HepG2 (cell line): ENCODE measurements around the gene FBXW12. TPM values are rescaled to one million over a fixed set of nuclear protein-coding genes. Genes with fewer than 3 reads are reported as not detected.

Experiments
- ATAC-seq: fragments of 200-7000 bp; cut with Tn5 transposase; 3 replicates; pipeline ENCODE4 v1.9.1; 2020; ENCODE audit warnings: mild to moderate bottlenecking, moderate library complexity
- BruUV-seq: library from RNA; stranded (reverse); fragments of 400-500 nt; replicated peaks from 2 replicates; lab custom pipeline; 2021; lab: Mats Ljungman, UMichigan
- CTCF ChIA-PET: fragments of 300-600 bp; formaldehyde crosslinking; extraction: SDS; loops from one replicate; lab custom pipeline; 2021; ENCODE audit warnings: low total read pairs, inconsistent platforms, low intra/inter-chr PET ratio; lab: Yijun Ruan, JAX
- POLR2A ChIA-PET: fragments of 350-600 bp; sonication (Branson Sonifier 250); formaldehyde crosslinking; loops from one replicate; lab custom pipeline; 2020; ENCODE audit warnings: antibody characterized with exemption, inconsistent platforms; lab: Yijun Ruan, JAX
- DNase-seq: peaks from one replicate; pipeline ENCODE4 v3.0.0-alpha.2; 2015; ENCODE audit warnings: low spot score
- FAIRE-seq: peaks from 3 replicates; lab custom pipeline; 2011; peaks lifted over from hg19 to GRCh38; lab: Jason Lieb, UNC
- H2AFZ ChIP-seq: one replicate; pipeline ENCODE4 v1.6.1; 2011; ENCODE audit warnings: low read length, inconsistent platforms
- H3K27ac ChIP-seq: fragments of 300-600 bp; 3 replicates; pipeline ENCODE4 v1.8.0; 2011; ENCODE audit warnings: mixed run types, mild to moderate bottlenecking, mixed read lengths, low read length, inconsistent platforms; ENCODE audit not compliant: insufficient read depth; ENCODE audit errors: extremely low read length
- H3K27me3 ChIP-seq, 2 experiments: fragments of 200-600 bp in 1 of 2; 2 replicates in 1 of 2; 3 replicates in 1 of 2; pipeline versions ENCODE4 v1.6.0 to v1.8.0; 2011; ENCODE audit warnings: low read length in 2 of 2, mild to moderate bottlenecking in 2 of 2, moderate library complexity in 2 of 2, inconsistent platforms in 1 of 2; ENCODE audit not compliant: insufficient read depth in 2 of 2, control insufficient read depth in 1 of 2
- H3K36me3 ChIP-seq, 2 experiments: fragments of 200-600 bp in 1 of 2; replicated peaks in 1 of 2; 2 replicates in 1 of 2; 3 replicates in 1 of 2; pipeline versions ENCODE4 v1.5.1 to v1.8.0; 2011; ENCODE audit warnings: low read length in 2 of 2, inconsistent platforms in 1 of 2; ENCODE audit not compliant: insufficient read depth in 2 of 2, control insufficient read depth in 1 of 2
- H3K4me1 ChIP-seq: 2 replicates; pipeline ENCODE4 v1.5.1; 2012; ENCODE audit warnings: low read length, inconsistent platforms; ENCODE audit not compliant: insufficient read depth
- H3K4me2 ChIP-seq: 2 replicates; pipeline ENCODE4 v1.6.0; 2011; ENCODE audit warnings: low read depth, low read length, inconsistent platforms
- H3K4me3 ChIP-seq, 3 experiments: fragments of 200-600 bp in 1 of 3; sonication (generic), shearing (Covaris generic) in 1 of 3; replicated peaks in 1 of 3; 2 replicates each; pipeline ENCODE4 v1.5.1; 2011 to 2016; ENCODE audit warnings: low read length in 3 of 3, inconsistent platforms in 2 of 3, low read depth in 2 of 3, mild to moderate bottlenecking in 2 of 3, control low read depth in 1 of 3, mixed read lengths in 1 of 3; ENCODE audit not compliant: insufficient read depth in 1 of 3
- H3K79me2 ChIP-seq: one replicate; pipeline ENCODE4 v1.6.1; 2011; ENCODE audit warnings: low read length, inconsistent platforms; ENCODE audit not compliant: insufficient read depth
- H3K9ac ChIP-seq: 2 replicates; pipeline ENCODE4 v1.6.0; 2011; ENCODE audit warnings: mild to moderate bottlenecking, low read depth, low read length, inconsistent platforms; ENCODE audit not compliant: insufficient read depth
- H3K9me3 ChIP-seq: 2 replicates; pipeline ENCODE4 v1.5.1; 2012; ENCODE audit warnings: mild to moderate bottlenecking, low read length
- H4K20me1 ChIP-seq: 2 replicates; pipeline ENCODE4 v1.6.0; 2011; ENCODE audit warnings: inconsistent platforms, mild to moderate bottlenecking, low read length, moderate library complexity; ENCODE audit not compliant: insufficient read depth
- GABPB1 ChIP-seq: IDR thresholded peaks from 2 replicates; pipeline ENCODE4 v1.6.1; 2016; ENCODE audit warnings: mild to moderate bottlenecking, missing genetic modification reagents, moderate library complexity, missing compliant biosample characterization
- GPBP1L1 ChIP-seq: sonication (generic); formaldehyde crosslinking; IDR thresholded peaks from 2 replicates; pipeline ENCODE4 v1.5.0; 2020; ENCODE audit warnings: mild to moderate bottlenecking, missing genetic modification reagents
- MED13 ChIP-seq: sonication (generic); formaldehyde crosslinking; IDR thresholded peaks from 2 replicates; pipeline ENCODE4 v1.5.0; 2020; ENCODE audit warnings: missing genetic modification reagents
- MTA1 ChIP-seq: sonication (generic); formaldehyde crosslinking; IDR thresholded peaks from 2 replicates; pipeline ENCODE4 v1.4.0; 2020; ENCODE audit warnings: missing genetic modification reagents, mild to moderate bottlenecking, borderline replicate concordance
- WGBS: methylation state at CpG from one replicate; pipeline ENCODE4 v1.1.6; 2017; ENCODE audit warnings: low lambda C conversion rate; 5-methylcytosine and 5-hydroxymethylcytosine counted together
- in situ Hi-C: cut with HindIII; loops from 2 replicates; pipeline ENCODE4 v1.10.0; 2017; ENCODE audit warnings: low pct_unique_long_range_greater_than_20kb; ENCODE audit not compliant: extremely low pct_ligation_motif_present
- intact Hi-C: fragments of 100-400 bp; cut with micrococcal nuclease; formaldehyde crosslinking; loops from one replicate; pipeline ENCODE4 v1.10.0; 2022; ENCODE audit not compliant: unreplicated experiment
- polyA plus RNA-seq, 8 experiments: library from polyadenylated mRNA; depleted of rRNA in 3 of 8; stranded (reverse) in 7 of 8; unstranded in 1 of 8; fragments of >200 nt; fragmentation: Illumina TruSeq in 4 of 8; extraction: Trizol in 4 of 8; gene quantifications; 2 replicates each; pipeline versions ENCODE4 v1.2.1 to v1.2.3, GENCODE V29; 2011 to 2016; ENCODE audit warnings: low read depth in 4 of 8, missing spikeins in 1 of 8, mixed read lengths in 1 of 8; ENCODE audit not compliant: insufficient read depth in 1 of 8
- total RNA-seq, 5 experiments: library from RNA; depleted of rRNA; stranded (reverse); fragments of >200 nt; fragmentation: Illumina TruSeq; extraction: Trizol; gene quantifications; 2 replicates each; pipeline ENCODE4 v1.2.3, GENCODE V29; 2016; ENCODE audit warnings: low read depth in 1 of 5
- TF ChIP-seq, protein P1 (sequence below): sonication (generic); formaldehyde crosslinking; IDR thresholded peaks from 2 replicates; pipeline ENCODE4 v1.5.1; 2020; ENCODE audit warnings: missing genetic modification reagents, mild to moderate bottlenecking, borderline replicate concordance

Gene FBXW12
- total and polyA plus RNA-seq, 2 of the 13 experiments (the other 11 are each of a cell fraction or from before 2014, with no cell fraction given) = not detected

GRCh38 chr3:48423241-48423882, 51.3 kb downstream of the FBXW12 start:
- in situ Hi-C loops = no loop called here
- ChIA-PET CTCF (interaction anchor here (2.0 kb wide), 1 partner anchor 13 kb away, joined by 16 read pairs; no protein-coding TSS in a partner anchor), POLR2A (interaction anchor here (1.4 to 11.1 kb wide), 5 partner anchors 7 to 22 kb away, joined by 5 to 130 read pairs (median 10); partner anchors contain the start of genes CCDC51, PLXNB1 and TMA7)
- no peak overlapping the region for H3K27ac ChIP-seq
- no TSS peak for BruUV-seq
- no peak overlapping the region for H3K9ac ChIP-seq
- peaks cover 65% of the 10 kb centered on the region for H3K4me1 ChIP-seq
- TF ChIP-seq GPBP1L1 (CRISPR knock-in tag) (no peak), GABPB1 (peak; percentile 16; the same call in 1 of the 2 replicates)
- intact Hi-C loops = no loop called here
- 97% methylated on average over 13 of the region's 25 CpGs for WGBS
- peaks cover 69% of the 10 kb centered on the region for H3K79me2 ChIP-seq
- H3K36me3 ChIP-seq = peaks cover 51 to 72% of the 10 kb centered on the region in 2 experiments
- H3K27me3 ChIP-seq = no peaks in the 10 kb centered on the region
- no peaks in the 10 kb centered on the region for H3K9me3 ChIP-seq
- FAIRE-seq (no peak), DNase-seq (no peak), ATAC-seq (no peak)
- no peak overlapping the region for H3K4me2 ChIP-seq
- no peak overlapping the region for H3K4me3 ChIP-seq
- no peak overlapping the region for H2AFZ ChIP-seq
- H4K20me1 ChIP-seq = peaks cover 81% of the 10 kb centered on the region

DNA sequence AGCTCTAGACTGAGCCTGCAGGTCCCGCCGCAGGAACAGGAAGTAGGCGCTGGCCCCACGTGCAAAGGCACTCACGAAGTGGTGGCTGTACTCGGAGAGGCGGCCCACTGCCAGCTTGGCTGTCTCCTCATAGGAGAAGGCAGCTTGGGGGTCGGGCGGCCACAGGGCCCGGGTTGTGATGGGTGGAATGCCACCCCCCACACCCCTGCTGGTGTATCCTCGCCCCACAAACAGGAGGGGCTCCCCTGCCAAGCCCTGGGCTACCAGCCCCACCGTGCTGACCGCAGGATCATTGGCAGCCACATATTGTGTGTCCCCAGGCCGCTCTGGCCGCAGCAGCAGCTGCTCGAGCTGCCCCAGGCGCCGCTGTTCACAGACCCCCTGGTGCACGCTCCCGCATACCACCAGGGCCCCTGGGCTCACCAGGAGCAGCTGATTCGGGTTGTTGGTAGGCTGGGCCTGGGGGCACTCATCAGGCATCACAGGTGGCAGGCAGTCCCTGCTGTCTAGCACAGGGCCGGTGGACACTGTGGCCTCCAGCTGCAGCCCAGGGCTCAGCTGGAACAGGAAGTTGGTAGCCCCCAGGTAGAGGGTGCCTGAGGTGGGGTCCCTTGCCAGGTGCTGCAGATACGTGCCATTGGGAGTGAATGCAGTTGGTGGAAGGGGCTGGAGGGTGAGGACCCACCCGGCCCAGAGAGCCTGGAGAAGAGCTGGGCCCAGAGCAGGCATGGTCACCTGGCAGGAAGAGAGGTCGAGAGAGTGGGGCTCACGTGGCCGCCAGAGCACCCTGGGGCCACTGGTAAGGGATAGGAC, 52.1 kb downstream of the FBXW12 start:
- peaks cover 82% of the 10 kb centered on the region for H4K20me1 ChIP-seq
- no peaks in the 10 kb centered on the region for H3K9me3 ChIP-seq
- DNase-seq = no peak
- no peak overlapping the region for H3K27ac ChIP-seq
- BruUV-seq = no TSS peak
- intact Hi-C loops = no loop called here
- POLR2A ChIA-PET = interaction anchor here (1.4 to 11.1 kb wide), 5 partner anchors 6 to 23 kb away, joined by 5 to 130 read pairs (median 10); partner anchors contain the start of genes CCDC51, PLXNB1 and TMA7
- H3K4me1 ChIP-seq = peaks cover 65% of the 10 kb centered on the region
- H3K36me3 ChIP-seq = peaks cover 44 to 65% of the 10 kb centered on the region in 2 experiments
- whole genome bisulfite sequencing = 95% methylated on average over 22 of the region's 27 CpGs
- in situ Hi-C loops = no loop called here
- no peak overlapping the region for H2AFZ ChIP-seq
- no peak overlapping the region for H3K4me3 ChIP-seq
- no peak overlapping the region; the same call in 1 of the 2 replicates for H3K4me2 ChIP-seq
- H3K79me2 ChIP-seq = peaks cover 71% of the 10 kb centered on the region
- no peaks in the 10 kb centered on the region for H3K27me3 ChIP-seq
- FAIRE-seq = no peak
- no peak overlapping the region for H3K9ac ChIP-seq
- CTCF ChIA-PET = no interaction called here
- no peak for ATAC-seq
- TF ChIP-seq, protein P1, sequence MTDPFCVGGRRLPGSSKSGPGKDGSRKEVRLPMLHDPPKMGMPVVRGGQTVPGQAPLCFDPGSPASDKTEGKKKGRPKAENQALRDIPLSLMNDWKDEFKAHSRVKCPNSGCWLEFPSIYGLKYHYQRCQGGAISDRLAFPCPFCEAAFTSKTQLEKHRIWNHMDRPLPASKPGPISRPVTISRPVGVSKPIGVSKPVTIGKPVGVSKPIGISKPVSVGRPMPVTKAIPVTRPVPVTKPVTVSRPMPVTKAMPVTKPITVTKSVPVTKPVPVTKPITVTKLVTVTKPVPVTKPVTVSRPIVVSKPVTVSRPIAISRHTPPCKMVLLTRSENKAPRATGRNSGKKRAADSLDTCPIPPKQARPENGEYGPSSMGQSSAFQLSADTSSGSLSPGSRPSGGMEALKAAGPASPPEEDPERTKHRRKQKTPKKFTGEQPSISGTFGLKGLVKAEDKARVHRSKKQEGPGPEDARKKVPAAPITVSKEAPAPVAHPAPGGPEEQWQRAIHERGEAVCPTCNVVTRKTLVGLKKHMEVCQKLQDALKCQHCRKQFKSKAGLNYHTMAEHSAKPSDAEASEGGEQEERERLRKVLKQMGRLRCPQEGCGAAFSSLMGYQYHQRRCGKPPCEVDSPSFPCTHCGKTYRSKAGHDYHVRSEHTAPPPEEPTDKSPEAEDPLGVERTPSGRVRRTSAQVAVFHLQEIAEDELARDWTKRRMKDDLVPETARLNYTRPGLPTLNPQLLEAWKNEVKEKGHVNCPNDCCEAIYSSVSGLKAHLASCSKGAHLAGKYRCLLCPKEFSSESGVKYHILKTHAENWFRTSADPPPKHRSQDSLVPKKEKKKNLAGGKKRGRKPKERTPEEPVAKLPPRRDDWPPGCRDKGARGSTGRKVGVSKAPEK (CRISPR knock-in tag) = no peak
- TF ChIP-seq MTA1 (CRISPR knock-in tag) (no peak), MED13 (no peak)
